ENCODE results near the gene ELAC1.
"Not testable (repeated sequence)": the region's sequence is repeated elsewhere in the genome, so short reads cannot be mapped to it uniquely, and the experiment has no call there.

ELAC1 gene, protein sequence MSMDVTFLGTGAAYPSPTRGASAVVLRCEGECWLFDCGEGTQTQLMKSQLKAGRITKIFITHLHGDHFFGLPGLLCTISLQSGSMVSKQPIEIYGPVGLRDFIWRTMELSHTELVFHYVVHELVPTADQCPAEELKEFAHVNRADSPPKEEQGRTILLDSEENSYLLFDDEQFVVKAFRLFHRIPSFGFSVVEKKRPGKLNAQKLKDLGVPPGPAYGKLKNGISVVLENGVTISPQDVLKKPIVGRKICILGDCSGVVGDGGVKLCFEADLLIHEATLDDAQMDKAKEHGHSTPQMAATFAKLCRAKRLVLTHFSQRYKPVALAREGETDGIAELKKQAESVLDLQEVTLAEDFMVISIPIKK

DNA sequence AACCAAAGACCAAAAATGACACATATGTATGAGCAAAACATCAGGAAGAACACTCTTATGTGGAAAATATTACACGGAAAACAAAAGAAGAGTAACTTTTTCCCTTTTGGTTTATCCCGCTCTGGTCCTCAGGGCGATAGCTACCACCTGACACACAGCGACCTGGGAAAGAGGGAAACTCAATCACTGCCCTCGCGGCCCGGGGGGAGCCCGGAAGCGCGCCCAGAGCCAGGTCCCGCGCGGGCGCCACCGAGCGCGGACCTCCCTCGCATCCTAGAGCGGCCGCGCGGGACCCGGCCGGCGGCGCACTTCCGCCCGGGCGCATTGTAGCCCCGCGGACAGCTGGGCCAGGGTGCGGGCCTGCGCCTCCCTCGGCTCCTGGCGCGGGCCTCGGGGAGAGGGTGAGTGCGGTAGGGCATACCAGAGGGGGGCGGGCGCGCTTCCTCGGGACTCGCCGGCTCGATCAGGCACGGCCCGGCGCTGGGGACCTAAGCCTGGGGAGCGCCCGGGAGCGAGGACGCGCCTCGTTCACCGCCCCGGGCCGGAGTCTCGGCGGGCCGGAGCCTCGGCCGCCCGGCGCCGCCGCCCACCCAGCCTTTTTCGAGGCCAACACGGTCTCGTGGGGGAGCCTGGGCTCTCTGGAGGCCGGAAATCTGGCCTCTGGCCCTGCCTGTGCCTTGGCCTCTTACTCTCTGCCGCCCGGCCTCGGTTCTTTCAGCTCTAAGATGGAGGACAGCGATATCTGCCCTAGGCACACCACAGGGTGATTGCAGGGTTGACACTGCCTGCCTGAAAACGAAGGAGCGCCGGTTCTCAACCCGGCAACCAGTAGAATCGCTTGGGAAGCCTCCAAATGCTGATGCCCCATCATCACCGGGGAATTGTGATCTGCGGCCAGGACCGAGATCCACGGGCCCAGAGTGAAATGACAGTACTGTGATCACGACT is at the start of gene ELAC1:
Gene ELAC1 (plus strand): TSS at position 327 of the 948 bp plus-strand sequence. CDS start 6,365 bp downstream, outside the sequence.
- peak; percentile 77 for DNase-seq (ENCODE audit: low spot score)

DNA sequence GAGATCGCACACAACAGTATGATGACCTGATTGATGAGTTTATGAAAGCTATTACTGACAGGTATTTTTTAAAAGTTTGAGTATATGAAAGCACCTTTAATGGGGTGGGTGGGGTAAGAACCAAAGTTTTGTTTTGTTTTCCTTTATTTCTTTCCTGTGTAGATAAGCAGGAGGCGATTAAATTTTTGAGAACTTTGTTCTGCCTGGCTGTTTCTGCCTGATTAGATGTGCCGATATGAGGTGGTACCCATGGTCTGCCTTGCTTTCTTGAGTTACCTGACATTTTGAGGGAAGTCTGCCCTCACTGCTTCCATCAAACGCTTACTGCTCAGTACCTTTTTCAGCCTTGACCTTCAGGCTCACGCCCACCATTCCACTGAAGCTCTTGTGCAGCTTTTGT is 49.7 kb upstream of the ELAC1 start:
- no peak for DNase-seq (ENCODE audit: low spot score)

DNA sequence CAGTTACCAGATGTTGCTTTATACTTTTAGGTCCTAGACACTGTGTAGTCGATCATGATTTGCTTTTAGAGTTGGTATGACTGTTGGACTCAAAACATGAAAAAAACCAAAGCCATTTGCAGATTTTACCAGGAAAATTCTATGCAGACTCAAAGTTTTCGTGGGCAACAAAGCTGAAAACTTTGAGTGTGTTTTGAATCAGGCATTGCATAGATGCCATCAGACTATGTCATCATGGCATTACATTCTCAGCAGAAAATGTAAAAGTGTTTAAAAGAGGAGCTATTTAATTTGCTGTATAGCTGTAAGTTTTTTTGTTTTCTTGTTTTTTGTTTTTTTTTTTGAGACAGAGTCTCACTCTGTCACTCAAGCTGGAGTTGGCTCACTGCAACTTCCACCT is 43.5 kb upstream of the ELAC1 start:
- DNase-seq (ENCODE audit: low spot score) = no peak

DNA sequence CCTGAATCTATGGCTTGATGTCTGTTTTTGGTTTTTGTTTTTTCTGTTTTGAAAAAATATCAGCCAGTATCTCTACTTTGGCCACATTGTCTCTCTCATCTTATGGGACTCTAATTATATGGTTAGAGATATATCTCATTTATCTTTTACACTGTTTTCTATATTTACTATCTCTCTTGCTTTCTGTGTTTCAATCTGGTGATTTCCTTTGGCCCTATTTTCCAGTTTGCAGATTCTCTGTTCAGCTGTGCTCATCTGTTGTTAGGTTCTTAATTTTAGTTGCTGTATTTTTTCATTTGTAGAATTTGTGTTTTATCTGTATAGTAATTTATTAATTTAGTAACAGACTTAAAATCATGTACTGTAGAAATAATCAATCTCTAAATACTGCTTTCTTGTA is 41.3 kb upstream of the ELAC1 start:
- DNase-seq (ENCODE audit: low spot score) = no peak

DNA sequence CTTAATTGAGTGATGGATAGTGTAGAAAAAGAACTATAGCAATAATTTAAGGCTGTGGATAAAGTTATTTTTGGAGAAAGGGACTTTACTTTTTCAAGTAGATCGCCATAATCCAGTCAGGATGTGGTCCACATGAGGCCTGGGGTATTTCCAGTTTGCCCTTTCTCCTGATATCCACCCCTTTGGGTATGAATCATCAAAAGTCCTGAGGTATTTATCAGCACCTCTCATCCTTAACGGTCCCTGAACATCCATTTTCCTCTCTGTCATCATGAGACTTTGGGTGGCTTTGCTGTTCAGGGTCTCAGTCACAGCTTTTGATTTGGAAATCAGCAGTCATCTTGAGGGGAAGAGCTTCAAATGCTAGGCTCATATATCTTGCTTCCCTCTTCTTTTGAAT is 39.3 kb upstream of the ELAC1 start:
- DNase-seq (ENCODE audit: low spot score) = no peak

DNA sequence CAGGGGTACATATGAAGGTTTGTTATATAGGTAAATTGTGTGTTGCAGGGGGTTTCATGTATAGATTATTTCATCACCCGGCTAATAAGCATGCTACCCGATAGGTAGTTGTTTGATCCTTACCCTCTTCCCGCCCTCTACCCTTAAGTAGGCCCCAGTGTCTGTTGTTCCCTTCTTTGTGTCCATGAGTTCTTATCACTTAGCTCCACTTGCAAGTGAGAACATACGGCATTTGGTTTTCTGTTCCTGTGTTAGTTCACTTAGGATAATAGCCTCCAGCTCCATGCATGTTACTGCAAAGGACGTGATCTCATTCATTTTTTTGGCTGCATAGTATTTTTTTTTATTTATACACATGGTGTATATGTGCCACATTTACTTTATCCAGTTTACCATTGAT is 34.2 kb upstream of the ELAC1 start:
- no peak for DNase-seq (ENCODE audit: low spot score)

DNA sequence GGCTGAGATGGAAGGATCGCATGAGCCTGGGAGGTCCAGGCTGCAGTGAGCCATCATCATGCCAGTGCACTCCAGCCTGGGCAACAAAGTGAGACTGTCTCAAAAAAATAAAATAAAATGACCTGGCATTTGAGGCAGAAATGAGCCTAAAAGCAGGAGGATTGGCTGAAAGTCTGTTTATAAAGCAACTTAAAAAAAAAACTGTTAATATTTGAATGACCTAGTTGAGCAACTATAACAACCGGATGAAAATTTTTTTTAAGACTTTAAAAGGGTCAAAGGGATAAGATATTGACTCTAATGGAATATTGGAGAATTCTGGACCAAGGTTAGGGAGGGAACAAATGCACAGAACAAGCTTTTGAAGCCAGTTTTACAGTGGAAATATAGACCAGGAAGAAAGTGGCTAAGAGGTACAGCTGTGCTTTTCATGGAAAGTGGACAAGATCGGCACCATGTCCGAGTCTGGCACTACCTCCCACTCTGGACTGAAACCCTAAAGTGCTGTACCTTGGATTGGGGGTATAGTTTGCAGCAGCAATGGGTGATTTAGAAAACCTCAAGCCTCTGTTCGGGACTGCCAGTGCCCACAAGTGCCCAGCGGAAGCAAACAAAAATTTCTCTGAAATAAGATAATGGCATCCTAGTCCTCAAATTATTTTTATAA is 33.2 kb upstream of the ELAC1 start:
- DNase-seq (ENCODE audit: low spot score) = no peak

DNA sequence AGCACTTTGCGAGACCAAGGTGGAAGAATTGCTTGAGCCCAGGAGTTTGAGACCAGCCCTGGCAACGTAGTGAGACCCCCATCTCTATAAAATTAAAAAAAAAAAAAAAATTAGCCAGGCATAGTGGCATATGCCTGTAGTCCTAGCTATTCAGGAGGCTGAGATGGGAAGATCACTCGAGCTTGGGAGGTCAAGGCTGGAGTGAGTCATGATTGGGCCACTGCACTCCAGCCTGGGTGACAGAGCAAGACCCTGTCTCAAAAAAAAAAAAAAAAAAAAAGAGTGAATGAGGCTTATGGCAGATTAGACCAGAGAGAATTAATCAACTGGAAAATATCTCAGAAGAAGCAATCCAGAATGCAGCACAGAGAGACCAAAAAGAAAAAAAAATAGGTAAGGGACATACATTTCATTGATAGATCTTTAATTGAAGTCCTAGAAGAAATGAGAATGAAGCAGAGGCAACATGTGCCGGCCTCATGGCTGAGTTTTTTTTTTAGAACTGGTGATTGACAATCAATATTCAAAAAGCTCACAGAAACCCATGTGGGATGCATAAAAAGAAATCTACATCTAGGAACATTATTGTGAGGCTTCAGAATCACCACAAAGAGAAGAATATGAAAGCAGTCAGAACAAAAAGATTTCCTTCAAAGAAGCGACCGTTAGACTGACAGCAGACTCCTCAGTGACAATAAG is 32.2 kb upstream of the ELAC1 start:
- no peak for DNase-seq (ENCODE audit: low spot score)

DNA sequence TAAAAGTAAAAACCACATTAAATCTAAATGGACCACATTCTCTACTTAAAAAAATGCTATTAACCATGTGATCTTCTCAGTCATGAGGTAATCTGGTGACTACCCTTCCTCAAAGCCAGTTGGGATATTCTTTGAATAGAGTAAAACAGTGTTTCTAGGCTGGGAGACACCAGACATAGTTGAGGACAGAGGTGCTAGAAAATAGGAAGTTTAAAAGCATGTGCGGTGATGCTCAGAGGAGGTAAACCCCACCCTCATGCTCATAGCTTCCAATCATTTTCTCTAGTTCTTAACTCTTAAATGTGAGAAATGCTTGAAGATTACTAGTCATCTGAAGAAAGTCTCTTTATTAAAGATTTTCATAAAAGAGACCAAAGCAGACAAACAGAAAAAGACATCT is 30.7 kb upstream of the ELAC1 start:
- no peak for DNase-seq (ENCODE audit: low spot score)

DNA sequence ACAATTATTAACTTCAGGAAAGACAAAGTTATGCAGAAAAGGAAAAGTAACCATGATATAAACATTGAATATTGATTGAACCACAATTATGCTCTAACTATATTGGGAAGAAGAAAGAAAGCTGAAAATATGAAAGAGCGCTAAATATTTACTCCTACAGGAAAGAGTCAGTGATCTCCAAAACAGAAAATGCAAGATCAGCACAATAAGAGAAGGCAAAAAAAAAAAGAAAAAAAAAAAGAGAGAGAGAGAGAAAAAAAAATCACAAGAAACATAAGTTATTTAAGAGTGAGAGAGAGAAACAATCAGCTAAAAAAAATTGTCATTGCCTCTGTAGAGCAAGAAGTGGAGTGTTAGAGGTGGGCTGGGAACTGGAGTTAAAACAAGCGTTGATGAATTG is 28.9 kb upstream of the ELAC1 start:
- DNase-seq (ENCODE audit: low spot score) = no peak

DNA sequence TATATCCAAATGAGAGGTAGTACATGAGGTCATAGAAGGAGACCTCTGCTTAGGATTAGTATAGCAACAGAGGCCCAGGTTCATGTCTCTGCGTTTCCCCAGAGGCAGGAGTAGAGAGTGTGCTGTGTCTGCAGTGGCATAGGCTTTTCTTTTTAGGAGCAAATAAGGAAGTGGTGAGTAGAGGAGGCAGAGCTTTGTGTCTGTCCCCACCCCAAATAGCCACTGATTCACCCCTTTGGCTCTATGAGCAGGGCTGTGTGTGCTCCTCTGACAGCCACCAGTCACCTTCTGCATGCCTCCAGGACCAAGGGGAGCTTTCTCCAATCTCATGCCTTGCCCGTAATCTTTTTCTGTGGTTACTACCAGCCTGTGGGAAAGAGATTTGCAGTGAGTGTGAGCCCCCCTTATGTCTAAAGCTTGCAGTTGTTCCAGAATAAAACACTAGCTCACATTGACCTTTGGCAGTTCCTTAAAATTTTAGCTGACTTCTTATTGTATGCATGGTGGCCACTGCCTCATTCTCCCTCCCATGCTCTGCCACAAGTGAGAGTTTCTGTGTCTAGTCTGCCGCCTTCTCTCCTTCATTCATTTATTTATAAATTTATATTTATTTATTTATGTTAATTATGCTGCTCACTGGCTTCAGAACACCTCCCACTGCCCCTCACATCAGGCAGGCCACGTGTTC is 23.5 kb upstream of the ELAC1 start:
- peak; percentile 50 for DNase-seq (ENCODE audit: low spot score)

DNA sequence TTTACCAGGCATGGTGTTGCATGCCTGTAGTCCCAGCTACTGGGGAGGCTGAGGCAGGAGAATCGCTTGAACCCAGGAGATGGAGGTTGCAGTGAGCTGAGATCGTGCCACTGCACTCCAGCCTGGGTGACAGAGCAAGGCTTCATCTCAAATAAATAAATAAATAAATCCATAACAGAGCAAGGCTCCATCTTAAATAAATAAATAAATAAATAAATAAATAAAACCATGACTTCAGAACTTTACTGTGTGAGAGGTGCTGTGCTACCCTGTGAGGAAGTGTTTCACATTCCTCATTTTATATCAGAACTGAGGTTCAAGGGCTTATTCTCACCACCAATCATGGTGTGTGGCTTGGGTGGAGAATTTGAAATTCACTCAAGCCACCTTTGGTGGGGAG is 21.9 kb upstream of the ELAC1 start:
- not testable (repeated sequence) for DNase-seq (ENCODE audit: low spot score)

DNA sequence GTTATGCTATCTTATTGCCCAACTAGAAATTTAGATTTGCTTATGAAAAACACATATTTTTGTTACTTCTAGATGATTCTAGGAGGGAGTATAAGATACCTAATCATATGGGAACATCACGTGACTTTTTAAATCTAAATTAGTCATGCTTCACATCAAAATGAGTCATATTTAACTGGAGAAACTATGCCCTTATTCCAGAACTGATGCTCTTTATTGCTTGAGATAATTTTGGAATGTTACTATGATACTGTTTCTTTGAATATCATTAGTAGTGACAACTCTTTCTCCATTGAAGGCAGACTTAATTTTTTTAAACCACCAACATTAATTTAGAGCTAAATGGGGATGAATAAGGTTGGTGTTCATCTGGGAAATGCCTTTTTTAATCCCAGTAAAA is 19.9 kb upstream of the ELAC1 start:
- DNase-seq (ENCODE audit: low spot score) = no peak

DNA sequence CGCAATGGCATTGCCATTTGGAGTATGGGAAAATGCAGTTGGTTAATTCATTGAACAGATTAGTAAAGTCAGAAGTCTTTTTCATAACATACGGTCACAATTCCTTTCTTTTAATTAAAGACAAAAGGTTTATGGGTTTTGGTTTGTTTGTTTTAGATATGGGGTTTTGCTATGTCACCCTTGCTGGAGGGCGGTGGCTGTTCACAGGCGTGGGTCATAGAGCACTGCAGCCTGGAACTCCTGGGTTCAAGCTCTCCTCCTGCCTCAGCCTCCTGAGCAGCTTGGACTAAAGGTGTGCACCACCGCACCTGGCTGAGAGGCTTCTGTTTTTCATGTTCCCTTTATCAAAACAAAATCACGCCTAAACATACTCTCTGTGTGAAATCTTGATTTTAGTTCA is 18.7 kb upstream of the ELAC1 start:
- DNase-seq (ENCODE audit: low spot score) = no peak

DNA sequence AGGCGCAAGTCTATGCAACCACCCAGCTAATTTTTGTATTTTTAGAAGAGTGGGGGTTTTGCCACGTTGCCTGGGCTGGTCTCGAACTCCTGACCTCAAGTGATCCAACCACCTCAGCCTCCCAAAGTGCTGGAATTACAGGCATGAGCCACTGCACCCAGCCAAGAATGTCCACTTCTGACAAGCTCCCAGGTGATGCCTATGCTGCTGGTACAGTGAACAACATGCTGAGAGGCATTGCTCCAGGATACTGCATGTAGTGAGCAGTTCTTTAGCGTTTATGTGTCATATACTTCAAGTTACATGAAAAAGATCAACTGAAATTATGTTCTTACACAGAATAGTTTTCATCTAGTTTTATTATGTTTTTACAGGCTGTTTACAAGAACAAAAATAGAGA is 17.2 kb upstream of the ELAC1 start:
- DNase-seq (ENCODE audit: low spot score) = no peak

DNA sequence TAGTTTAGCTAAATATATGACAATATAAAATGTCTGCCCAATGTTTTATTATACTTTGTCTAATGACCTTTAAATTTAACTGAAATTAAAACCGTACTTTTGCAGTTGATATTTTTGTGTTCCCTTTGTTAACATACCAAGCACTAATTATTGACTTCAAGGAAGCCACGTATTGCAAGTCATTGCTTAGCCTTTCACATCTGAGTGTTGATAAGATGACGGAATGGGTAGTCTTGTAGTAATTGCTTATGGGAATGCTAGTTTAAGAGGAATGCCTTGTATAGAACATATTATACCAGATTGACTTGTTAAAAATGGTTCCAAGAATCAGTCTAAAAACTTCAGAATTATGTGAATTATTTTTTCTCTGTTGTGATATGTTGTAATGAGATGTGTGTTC is 14.0 kb upstream of the ELAC1 start:
- no peak for DNase-seq (ENCODE audit: low spot score)

DNA sequence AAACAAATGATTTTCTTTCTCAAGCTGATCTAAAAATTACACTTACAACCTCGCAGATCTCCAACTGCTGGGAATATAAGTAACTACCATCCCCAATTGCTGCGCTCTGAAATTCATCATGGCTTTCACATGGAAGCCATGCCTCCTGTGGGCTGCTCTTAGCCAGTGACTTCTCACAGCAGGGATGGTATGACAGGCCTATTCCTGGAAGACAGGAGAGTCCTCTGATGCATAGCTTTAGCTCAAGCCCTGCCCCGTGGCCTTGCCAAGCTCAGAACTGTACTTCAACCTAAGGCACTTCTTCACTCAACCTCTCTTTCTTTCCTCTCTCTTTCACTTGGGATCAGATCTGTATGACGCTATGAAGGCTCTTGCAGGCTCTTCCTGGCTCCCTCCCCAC is 12.6 kb upstream of the ELAC1 start:
- no peak for DNase-seq (ENCODE audit: low spot score)

DNA sequence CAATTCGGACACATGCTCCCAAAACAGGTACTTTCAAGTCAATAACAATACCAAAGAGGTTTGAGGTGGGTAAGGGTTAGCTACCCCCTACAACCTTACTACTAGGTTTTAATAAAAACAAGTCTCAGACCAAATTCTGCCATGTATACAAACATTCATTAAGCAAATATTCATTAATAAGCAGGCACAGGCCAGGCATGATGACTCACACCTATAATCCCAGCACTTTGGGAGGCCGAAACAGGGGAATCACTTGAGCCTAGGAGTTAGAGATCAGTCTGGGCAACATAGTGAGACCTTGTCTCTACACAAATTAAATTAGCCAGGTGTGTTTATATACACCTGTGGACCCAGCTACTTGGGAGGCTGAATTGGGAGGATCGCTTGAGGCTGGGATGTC is 11.7 kb upstream of the ELAC1 start:
- no peak for DNase-seq (ENCODE audit: low spot score)

DNA sequence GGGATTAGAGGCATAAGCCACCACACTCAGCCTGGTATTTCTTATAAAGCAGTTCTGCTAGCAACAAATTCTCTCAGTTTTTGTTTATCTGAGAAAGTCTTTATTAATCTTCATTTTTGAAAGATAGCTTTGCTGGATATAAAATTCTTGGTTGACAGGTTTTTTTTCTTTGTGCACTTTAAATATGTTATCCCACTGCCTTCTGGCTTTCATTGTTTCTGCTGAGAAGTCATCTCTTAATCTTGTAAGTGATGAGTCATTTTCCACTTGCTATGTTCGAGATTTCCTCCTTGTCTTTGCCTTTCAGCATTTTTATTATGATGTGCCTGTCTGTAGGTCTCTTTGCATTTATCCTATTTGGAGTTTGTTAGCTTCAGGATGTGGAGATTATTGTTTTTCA is 5.9 kb upstream of the ELAC1 start:
- DNase-seq (ENCODE audit: low spot score) = no peak

DNA sequence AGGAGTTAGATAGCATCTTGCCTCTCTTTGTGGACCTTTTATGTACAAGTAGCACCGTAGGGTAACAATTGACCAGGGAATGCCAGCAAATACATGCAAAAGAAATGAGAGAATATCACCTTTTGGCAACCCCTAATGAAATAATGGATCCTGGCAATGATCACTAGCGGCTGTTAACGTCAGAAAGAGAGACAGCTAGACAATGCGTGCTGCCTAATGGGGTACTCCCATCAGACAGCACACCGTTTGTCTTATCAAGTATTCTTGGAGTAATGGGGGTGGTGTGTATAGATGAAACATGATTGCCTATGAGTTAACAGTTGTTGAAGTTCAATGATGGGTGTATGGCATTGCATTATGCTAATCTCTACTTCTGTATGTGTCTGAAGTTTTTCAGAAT is 1.6 kb downstream of the ELAC1 start:
- no peak for DNase-seq (ENCODE audit: low spot score)

DNA sequence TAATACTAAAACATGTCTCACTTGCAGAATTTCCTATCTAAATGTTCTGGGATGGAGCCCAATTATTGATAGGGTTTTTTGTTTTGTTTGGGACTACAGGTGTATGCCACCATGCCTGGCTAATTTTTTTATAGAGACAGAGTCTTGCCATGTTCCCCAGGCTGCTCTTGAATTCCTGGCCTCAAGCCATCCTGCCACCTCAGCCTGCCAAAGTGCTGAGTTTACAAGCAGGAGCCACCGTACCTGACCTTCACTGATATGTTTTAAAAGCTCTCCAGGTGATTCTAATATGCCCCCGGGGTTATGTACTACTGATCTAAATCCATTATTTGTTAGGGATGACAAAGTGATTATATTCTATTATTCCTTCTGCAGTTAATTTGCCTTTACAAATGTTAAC is 2.2 kb downstream of the ELAC1 start:
- no peak for DNase-seq (ENCODE audit: low spot score)

All from Ammon's horn (tissue), 1 donor.